Hematopoietic multipotent progenitor cell treated with erythropoietin and hydrocortisone succinate and interleukin-3 and kit ligand, for 4 days (in vitro differentiated cells): Measurements from ENCODE around the gene PCDHGA7.
"Not testable (repeated sequence)": the region's sequence is repeated elsewhere in the genome, so short reads cannot be mapped to it uniquely, and the experiment has no call there.

Experiments used
- DNase-seq: peaks from one replicate; pipeline ENCODE4 v3.0.0-alpha.2; 2015

PCDHGA7 gene

GRCh38 chr5:141369994-141370848 is 12.3 kb upstream of the PCDHGA7 start, which contains the start of gene PCDHGB3:
Gene PCDHGB3, plus strand, starts transcription at chr5:141370242. Its CDS starts 153 bp downstream, at chr5:141370395.
- DNase-seq: peak; percentile 67

- no peak for DNase-seq
These were observed 10.7 kb upstream of the PCDHGA7 start for GRCh38 chr5:141371572-141372475.

GRCh38 chr5:141373673-141374317 is 8.7 kb upstream of the PCDHGA7 start, which contains the start of gene PCDHGA6:
Gene PCDHGA6, plus strand, starts transcription at chr5:141373891. Its CDS starts 193 bp downstream, at chr5:141374084.
- no peak for DNase-seq

DNA sequence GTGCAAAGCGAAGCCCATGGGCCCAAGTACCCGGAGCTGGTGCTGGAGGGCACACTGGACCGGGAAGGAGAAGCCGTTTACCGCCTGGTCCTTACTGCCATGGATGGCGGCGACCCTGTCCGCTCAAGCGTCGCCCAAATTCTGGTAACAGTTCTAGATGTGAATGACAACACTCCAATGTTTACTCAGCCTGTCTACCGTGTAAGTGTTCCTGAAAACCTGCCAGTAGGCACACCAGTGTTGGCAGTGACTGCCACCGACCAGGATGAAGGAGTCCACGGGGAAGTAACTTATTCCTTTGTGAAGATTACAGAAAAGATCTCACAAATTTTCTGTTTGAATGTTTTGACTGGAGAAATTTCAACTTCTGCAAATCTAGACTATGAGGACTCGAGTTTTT is 7.9 kb upstream of the PCDHGA7 start:
- DNase-seq: no peak

DNA sequence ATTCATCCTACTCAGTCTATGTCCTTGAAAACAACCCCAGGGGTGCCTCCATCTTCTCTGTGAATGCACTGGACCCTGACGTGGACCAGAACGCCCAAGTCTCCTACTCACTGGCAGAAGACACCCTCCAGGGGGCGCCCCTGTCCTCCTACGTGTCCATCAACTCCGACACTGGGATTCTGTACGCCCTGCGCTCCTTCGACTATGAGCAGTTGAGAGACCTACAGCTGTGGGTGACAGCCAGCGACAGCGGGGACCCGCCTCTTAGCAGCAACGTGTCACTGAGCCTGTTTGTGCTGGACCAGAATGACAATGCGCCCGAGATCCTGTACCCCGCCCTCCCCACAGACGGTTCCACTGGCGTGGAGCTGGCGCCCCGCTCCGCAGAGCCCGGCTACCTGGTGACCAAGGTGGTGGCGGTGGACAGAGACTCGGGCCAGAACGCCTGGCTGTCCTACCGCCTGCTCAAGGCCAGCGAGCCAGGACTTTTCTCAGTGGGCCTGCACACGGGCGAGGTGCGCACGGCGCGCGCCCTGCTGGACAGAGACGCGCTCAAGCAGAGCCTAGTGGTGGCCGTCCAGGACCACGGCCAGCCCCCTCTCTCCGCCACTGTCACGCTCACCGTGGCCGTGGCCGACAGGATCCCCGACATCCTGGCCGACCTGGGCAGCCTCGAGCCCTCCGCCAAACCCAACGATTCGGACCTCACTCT is 6.9 kb upstream of the PCDHGA7 start:
- not testable (repeated sequence) for DNase-seq

DNA sequence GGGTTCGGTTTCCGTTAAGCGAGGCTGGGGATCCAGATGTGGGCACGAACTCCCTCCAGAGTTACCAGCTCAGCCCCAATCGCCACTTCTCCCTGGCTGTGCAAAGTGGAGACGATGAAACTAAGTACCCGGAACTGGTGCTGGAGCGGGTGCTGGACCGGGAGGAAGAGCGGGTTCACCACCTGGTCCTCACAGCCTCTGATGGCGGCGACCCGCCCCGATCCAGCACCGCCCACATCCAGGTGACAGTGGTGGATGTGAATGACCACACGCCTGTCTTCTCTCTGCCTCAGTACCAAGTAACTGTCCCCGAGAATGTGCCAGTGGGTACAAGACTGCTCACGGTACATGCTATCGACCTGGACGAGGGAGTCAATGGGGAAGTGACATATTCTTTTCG is 803 bp downstream of the PCDHGA7 start:
- DNase-seq: no peak

DNA sequence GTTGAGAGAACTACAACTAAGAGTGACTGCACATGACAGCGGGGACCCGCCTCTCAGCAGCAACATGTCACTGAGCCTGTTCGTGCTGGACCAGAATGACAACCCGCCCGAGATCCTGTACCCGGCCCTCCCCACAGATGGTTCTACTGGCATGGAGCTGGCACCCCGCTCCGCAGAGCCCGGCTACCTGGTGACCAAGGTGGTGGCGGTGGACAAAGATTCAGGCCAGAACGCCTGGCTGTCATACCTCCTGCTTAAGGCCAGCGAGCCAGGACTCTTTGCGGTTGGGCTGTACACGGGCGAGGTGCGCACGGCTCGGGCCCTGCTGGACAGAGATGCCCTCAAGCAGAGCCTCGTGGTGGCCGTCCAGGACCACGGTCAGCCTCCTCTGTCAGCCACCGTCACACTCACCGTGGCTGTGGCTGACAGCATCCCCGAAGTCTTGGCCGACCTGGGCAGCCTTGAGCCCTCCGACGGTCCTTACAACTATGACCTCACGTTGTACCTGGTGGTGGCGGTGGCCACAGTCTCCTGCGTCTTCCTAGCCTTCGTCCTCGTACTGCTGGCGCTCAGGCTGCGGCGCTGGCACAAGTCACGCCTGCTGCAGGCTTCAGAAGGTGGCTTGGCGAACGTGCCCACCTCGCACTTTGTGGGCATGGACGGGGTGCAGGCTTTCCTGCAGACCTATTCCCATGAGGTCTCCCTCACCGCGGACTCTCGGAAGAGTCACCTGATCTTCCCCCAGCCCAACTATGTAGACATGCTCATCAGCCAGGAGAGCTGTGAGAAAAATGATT is 2.1 kb downstream of the PCDHGA7 start:
- DNase-seq: no peak

DNA sequence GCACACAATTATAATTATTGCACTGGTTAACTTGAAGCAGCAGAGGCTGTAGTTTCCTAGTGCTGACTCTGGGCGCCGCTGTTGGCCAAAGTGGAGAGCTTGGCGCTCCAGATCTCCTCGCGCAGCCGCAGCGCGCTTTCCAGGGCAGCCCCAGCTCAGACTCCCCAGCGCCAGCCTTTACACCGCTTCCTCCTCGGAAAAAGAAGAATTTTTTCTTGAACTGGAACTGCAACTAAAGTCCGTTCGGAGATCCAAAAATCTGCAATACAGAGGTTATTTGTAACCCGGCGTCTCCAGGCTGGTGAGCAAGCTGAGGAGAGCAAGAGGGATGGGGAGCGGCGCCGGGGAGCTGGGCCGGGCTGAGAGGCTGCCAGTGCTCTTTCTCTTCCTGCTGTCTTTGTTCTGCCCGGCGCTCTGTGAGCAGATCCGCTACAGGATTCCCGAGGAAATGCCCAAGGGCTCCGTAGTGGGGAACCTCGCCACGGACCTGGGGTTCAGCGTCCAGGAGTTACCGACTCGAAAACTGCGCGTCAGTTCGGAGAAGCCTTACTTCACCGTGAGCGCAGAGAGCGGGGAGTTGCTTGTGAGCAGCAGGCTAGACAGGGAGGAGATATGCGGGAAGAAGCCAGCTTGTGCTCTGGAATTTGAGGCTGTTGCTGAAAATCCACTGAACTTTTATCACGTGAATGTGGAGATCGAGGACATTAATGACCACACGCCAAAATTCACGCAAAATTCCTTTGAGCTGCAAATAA is 5.2 kb downstream of the PCDHGA7 start, which contains the start of gene PCDHGB4:
TSS of gene PCDHGB4 (plus strand) at position 142 of the 755 bp plus-strand sequence. CDS start at position 329, 187 bp downstream.
- DNase-seq: peak; percentile 62

- no peak for DNase-seq
These were observed 6.1 kb downstream of the PCDHGA7 start for GRCh38 chr5:141388661-141389060.

DNA sequence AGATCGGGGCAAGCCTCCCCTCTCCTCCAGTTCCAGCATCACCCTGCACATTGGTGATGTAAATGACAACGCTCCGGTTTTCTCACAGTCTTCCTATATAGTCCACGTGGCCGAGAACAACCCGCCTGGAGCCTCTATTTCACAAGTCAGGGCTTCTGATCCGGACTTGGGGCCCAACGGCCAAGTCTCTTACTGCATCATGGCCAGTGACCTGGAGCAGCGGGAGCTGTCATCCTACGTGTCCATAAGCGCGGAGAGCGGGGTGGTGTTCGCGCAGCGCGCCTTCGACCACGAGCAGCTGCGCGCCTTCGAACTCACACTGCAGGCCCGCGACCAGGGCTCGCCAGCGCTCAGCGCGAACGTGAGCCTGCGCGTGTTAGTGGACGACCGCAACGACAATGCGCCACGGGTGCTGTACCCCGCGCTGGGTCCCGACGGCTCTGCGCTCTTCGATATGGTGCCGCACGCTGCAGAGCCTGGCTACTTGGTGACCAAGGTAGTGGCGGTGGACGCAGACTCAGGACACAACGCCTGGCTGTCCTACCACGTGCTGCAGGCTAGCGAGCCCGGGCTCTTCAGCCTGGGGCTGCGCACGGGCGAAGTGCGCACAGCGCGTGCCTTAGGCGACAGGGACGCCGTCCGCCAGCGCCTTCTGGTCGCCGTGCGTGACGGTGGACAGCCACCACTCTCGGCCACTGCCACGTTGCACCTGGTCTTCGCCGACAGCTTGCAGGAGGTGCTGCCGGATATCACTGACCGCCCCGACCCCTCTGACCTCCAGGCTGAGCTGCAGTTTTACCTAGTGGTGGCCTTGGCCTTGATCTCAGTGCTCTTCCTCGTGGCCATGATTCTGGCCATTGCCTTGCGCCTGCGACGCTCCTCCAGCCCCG is 6.9 kb downstream of the PCDHGA7 start:
- no peak for DNase-seq

DNA sequence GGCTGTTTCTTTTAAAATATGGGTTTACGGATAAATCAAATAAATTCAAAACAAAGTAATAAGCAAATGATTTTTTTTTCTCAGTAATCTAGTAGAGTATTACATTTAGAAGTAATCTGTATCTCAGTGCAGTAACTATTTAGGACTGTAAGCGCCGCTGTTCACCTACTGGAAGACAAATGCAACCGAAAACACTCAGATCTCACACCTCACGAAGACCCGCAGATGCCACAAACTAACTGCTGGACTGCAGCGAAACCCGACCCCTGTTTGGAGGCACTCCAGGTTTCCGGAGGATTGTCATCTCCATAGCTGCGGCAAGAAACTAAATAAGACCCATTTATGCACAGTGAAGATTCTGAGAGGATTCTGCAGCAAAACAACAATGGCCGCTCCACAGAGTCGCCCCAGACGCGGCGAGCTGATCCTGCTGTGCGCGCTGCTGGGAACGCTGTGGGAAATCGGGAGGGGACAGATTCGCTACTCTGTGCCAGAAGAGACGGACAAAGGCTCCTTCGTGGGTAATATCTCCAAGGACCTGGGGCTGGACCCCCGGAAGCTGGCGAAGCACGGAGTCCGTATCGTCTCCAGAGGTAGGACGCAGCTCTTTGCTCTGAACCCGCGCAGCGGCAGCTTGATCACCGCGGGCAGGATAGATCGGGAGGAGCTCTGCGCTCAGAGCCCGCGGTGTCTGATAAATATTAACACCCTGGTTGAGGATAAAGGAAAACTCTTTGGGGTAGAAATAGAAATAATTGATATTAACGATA is 10.1 kb downstream of the PCDHGA7 start, which contains the start of gene PCDHGA8:
TSS of gene PCDHGA8 (plus strand) at position 205 of the 770 bp plus-strand sequence. CDS start at position 386, 181 bp downstream.
- DNase-seq: peak; percentile 10

DNA sequence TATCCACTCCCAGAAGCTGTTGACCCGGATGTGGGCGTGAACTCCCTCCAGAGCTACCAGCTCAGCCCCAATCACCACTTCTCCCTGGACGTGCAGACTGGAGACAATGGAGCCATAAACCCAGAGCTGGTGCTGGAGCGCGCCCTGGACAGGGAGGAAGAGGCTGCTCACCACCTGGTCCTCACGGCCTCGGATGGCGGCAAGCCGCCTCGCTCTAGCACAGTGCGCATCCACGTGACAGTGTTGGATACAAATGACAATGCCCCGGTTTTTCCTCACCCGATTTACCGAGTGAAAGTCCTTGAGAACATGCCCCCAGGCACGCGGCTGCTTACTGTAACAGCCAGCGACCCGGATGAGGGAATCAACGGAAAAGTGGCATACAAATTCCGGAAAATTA is 10.7 kb downstream of the PCDHGA7 start:
- DNase-seq: no peak

- DNase-seq: not testable (repeated sequence)
These were observed 12.1 kb downstream of the PCDHGA7 start for GRCh38 chr5:141394401-141395187.

GRCh38 chr5:141397756-141398551 is 15.4 kb downstream of the PCDHGA7 start, which contains the start of gene PCDHGB5:
Gene PCDHGB5, plus strand, starts transcription at chr5:141397947. Its CDS starts 181 bp downstream, at chr5:141398128.
- peak; percentile 70 for DNase-seq

GRCh38 chr5:141398608-141399007 is 16.1 kb downstream of the PCDHGA7 start:
- DNase-seq: no peak

DNA sequence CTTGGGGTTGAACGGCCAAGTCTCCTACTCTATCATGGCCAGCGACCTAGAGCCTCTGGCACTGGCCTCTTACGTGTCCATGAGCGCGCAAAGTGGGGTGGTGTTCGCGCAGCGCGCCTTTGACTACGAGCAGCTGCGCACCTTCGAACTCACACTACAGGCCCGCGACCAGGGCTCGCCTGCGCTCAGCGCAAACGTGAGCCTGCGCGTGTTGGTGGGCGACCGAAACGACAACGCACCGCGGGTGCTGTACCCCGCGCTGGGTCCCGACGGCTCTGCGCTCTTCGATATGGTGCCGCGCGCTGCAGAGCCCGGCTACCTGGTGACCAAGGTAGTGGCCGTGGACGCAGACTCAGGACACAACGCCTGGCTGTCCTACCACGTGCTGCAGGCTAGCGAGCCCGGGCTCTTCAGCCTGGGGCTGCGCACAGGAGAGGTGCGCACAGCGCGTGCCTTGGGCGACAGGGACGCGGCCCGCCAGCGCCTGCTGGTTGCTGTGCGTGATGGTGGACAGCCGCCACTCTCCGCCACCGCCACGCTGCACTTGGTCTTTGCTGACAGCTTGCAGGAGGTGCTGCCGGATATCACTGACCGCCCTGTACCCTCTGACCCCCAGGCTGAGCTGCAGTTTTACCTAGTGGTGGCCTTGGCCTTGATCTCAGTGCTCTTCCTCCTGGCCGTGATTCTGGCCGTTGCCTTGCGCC is 17.2 kb downstream of the PCDHGA7 start:
- no peak for DNase-seq
